Subcutaneous adipose tissue (tissue), 4 donors: ENCODE results near the gene ZCCHC8. TPM values are rescaled to one million over a fixed set of nuclear protein-coding genes. Genes with fewer than 3 reads are reported as not detected.

Source experiments
- total RNA-seq, 4 donors: library from RNA; depleted of rRNA; stranded (reverse); fragments of >200 nt; gene quantifications; one replicate each; pipeline ENCODE4 v1.1.0, GENCODE V29; 2016
- TF ChIP-seq, protein P1 (sequence below): fragments of 450-650 bp; IDR thresholded peaks from one replicate; pipeline ENCODE4 v1.5.1; 2016; ENCODE audit warnings: low read depth, mild to moderate bottlenecking, control low read depth, antibody characterized with exemption, moderate library complexity

Gene ZCCHC8
- total RNA-seq, 4 donors from 2014 or later = 24.4 to 33.4 (median 28.9) TPM

- TF ChIP-seq, protein P1, sequence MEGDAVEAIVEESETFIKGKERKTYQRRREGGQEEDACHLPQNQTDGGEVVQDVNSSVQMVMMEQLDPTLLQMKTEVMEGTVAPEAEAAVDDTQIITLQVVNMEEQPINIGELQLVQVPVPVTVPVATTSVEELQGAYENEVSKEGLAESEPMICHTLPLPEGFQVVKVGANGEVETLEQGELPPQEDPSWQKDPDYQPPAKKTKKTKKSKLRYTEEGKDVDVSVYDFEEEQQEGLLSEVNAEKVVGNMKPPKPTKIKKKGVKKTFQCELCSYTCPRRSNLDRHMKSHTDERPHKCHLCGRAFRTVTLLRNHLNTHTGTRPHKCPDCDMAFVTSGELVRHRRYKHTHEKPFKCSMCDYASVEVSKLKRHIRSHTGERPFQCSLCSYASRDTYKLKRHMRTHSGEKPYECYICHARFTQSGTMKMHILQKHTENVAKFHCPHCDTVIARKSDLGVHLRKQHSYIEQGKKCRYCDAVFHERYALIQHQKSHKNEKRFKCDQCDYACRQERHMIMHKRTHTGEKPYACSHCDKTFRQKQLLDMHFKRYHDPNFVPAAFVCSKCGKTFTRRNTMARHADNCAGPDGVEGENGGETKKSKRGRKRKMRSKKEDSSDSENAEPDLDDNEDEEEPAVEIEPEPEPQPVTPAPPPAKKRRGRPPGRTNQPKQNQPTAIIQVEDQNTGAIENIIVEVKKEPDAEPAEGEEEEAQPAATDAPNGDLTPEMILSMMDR = no peak
These were observed 5.7 kb upstream of the ZCCHC8 start for GRCh38 chr12:122506393-122506938.

- TF ChIP-seq, protein P1 = no peak
These were observed 4.8 kb upstream of the ZCCHC8 start for GRCh38 chr12:122505419-122506051.

GRCh38 chr12:122503783-122504590, 3.3 kb upstream of the ZCCHC8 start:
- TF ChIP-seq, protein P1 = no peak

DNA sequence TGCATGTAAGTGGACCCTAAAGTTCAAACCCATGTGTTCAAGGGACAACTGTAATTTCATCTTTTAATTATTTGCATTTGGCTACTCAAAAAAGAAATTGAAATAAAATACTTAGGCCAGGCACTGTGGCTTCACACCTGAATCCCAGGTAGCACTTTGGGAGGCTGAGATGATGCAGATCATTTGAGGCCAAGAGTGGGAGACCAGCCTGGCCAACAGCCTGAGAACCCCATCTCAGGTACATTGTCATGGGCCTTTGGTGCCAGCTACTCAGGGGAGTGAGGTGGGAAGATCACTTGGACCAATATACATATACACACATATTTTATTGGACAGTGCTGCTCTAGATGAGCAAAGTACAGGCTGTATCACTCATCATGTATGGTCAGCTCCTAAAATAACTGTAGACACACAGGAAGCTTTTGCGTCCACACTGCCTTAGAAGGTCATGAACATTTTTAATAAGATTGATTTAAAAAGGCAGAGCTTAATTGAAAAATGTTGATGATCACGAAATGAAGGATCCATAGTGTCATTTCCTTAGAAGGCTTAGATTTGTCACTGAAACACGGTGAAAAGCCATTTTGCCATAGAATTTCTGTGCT, 2.5 kb upstream of the ZCCHC8 start:
- TF ChIP-seq, protein P1 = no peak

GRCh38 chr12:122501489-122501989, 807 bp upstream of the ZCCHC8 start:
- TF ChIP-seq, protein P1 = no peak

GRCh38 chr12:122499991-122500684, 594 bp downstream of the ZCCHC8 start:
- TF ChIP-seq, protein P1 = no peak
